GM21529 (cell line): ENCODE data around the gene ISLR.

Experiments
- ATAC-seq: cut with Tn5 transposase; IDR thresholded peaks from one replicate; pipeline ENCODE4 v1.9.1; 2021; ENCODE audit not compliant: unreplicated experiment

The ISLR gene

DNA sequence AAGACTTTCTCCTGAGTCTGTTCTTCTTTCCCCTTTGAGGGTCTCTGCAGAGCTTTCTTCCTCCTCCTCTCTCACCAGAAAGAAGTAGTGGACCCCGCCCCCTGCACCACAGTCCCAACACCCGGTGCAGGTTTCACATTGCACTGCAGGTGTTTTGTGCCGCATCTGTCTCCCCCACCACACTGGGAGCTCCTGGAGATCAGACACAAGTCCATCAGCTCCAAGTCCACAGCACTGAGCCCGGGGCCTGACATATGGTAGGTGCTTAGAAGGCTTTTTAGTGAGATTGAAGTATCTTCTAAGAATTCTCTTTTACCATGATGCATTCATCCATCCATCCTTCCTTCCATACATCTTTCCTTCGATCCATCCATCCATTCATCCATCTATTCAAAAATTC, 19.2 kb downstream of the ISLR start:
- ATAC-seq: no peak

DNA sequence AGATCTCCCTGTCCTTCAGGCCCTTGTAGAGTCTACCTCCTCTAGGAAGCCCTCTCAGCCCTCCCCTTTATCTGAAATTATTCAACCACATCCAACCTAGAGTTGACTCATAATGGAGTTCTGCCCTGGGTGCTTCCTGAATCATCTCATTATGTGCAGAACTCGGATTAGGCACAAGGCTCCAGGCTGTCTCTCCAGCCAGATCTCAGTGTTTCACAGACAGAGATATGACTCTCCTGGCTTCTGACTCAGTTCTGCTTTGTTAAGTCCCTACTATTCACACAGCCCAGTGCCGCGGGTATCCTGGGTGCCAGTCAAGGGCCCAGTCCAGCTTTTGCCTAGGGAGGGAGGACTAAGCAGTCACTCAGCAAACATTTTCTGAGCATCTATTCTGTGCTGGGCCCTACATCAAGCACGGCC, 19.8 kb downstream of the ISLR start:
- no peak for ATAC-seq

DNA sequence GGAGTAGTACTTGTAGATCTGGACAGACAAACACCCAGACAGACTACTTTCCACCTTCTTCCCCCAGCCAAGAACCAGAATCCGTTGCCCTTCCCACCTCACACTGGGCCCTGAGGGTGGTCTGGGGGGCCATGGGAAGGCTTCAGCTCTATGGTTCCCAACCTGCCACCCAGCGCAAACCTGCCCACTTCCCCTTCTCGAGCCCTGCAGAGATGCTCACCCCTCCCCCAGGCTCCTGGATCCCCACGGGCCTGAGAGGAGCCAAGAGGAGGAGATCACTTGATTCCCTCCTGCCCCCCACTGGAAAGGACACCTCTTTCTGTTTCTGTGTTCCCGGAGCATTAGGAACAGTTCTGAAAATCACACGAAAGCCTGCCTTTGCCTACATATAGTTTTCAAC, 20.4 kb downstream of the ISLR start:
- ATAC-seq: no peak

DNA sequence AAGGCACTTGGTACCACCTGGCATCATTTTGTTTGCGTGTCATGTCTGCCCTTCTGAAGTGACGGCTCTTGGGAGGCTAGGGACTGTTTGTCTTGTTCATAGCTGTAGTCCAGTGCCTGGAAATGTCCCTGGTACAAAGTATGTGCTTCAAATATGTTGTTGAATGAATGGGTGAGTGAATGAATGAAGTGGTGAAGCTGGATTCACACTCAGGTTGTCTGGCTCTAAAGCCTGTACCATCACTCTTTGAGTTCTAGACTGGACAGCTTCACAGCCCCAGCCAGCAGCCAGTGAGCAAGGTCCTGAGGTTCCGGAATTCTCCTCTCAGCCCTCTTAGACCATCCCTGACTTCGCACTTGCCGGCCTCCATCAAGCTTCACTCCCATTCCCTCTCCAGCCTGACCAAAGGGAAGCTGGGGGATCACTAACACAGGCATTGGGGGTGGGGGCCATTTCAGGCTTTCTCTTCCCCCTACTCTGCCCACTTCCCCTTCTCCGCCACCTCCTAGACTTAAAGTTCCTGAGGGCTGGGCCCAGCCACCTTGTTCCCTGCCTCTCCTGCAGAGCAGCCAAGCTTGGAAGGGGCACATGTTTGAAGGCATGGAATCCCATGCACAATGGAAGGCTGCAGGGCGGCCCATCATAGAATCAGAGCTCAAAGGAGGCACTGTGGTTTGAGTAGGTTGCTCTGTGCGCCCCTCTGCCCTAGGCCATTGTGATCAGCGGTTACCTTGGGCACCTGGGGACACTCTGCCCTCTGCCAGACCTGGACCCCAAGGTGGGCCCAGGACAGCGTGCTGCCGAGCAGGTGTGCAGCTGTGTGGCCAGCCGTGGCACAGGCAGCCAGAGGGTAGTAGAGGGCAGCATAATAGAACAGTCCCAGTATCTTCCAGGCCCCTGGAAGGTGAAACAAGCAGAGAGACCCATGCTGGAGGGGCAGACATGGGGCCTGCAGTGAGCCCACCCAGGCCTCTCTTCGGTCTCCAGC, 21.4 kb downstream of the ISLR start:
- no peak for ATAC-seq

DNA sequence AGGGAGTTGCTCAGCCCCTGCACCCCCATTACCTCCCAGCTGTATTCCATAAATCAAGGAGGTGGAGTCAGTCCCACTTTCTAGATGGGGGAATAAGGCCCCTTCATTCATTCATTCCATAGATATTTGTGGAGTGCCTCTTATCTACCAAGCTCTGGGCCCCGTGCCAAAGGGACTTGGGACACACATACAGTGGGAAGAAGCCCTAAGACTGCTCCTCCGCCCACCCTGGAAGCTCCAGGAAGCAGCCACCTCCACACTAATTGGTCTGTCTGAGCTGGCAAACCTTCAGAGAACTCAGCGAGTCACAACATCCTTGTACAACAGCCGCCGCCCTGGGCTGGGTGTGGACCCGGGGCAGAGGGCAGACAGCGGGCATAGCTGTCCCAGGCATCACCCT, 22.7 kb downstream of the ISLR start:
- no peak for ATAC-seq

DNA sequence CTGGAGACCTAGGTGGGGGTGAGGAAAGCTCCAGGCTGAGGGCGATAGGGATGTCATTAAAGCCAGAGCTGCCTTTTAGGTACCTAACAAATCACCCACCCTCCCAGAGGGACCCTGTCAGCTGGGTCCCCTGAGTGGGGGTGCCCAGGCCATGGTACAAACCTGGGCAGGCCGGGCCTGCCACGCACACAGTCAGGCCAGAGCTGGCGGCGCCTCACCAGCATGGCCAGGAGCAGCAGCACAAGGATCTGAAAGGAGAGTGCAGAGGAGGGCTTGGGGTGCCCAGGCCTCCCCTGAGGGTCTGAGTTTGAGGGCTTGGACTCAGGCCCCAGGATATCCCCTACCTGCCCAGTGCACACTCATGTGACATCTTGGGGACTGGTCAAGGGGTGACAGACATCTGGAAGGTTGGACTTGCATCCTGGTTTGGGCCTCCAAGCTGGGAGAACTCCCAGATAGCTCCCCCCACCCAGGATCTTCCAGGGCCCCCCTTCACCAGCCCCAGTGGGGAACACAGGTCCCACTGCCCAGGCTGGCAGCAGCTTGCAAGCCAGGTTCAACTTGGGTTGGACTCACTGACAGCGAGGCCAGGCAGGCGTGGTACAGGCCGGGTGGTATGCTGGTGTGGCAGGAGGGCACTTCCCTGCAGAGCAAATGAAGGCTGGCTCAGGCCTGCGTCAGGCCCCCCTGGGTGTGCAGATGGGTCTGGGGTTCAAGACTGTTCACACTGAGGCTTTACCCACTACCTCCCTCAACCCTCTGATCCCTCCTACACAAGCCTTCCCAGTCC, 23.9 kb downstream of the ISLR start:
- ATAC-seq: no peak

DNA sequence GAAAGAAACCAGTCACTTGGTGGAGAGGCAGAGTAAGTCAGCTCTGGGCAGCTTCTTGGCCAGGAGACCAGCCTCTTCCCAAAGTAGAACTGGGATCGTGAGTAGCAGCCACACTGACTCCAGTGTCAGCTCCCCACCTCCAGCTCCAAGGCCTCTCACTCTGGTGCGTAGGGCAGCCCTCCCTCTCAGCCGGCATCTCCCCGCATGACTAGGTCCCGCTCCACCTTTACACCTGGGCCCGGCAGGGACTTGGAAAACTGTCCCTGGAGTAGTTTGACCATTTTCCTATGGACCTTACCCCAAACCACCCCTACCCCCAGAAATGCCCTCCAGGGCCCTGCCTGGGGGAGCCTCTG, 25.8 kb downstream of the ISLR start:
- ATAC-seq: no peak

DNA sequence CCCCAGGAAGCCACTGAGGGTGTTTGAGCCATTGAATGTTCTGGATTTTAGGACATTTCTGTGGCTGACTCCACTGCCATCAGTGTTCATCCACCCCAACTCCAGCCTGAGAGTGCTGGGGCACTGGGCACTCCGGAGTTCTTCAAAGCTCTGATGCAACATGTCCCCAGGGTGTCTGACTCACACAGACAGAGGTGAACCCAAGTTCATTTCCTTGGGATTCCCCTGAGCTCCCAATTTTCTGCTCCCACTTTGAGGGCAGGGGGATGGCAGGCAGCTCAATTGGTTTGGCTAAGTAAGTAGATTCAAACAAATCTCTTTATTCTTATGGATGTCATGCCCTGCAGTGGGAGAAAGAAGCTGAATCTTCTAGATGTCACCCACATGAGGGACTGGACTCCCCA, 26.9 kb downstream of the ISLR start:
- no peak for ATAC-seq

DNA sequence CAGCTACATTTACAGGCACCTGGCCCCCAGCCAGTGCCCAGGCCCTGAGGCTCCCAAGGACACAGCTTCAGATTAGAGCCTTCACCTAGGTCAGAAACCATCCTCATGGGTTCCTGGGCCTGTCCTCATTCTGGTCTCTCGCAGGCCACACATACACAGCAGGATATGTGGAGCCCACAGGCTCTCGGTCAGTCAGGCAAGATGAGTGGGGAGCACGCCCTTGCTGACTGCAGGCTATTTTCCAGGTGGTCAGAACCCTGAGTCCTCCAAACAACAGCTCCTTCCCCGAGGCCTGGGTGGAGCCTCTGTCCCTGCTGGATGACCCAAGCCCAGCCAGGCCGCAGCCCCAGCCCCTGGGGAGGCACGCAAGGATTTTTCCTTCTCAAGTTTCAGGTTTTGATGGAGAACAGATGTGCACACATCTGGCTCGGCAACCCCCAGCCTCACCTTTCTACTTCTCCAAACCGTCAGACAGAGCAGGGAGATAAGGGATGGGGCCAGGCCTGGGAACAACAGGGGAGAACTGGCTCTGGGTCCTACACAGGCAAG, 27.4 kb downstream of the ISLR start:
- no peak for ATAC-seq

DNA sequence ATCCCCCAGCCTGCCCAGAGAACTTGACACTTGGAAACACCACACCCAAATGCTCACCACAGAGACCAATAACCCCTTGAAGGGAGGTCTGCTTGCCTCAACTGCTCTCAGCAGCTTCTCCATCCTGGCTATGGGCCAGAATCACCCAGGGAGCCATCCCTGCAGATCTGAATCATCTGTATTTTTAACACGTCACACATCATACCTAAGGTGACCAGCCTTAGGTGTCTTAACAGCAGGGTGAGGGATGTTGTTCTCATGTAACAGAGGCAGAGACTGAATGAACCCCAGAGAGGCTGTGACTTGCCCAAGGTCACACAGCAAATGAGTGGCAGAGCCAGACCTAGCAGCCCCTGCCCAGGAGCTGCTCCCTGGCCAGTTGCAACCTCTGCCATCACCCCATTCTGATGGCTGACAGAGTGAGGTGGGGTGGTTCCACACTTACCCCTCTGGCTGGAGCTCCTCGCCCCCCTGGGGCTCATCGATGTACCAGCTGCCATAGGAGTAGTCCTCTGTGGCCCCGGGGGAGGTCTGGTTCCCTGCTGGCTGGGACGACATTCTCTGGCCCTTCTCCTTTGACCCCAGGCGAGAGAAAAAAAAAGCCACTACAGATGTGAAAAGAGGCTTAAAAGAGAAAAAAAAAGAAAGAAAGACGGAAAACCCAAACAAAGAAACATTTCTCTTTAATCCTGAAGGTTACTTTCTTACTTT, 28.4 kb downstream of the ISLR start:
- no peak for ATAC-seq

DNA sequence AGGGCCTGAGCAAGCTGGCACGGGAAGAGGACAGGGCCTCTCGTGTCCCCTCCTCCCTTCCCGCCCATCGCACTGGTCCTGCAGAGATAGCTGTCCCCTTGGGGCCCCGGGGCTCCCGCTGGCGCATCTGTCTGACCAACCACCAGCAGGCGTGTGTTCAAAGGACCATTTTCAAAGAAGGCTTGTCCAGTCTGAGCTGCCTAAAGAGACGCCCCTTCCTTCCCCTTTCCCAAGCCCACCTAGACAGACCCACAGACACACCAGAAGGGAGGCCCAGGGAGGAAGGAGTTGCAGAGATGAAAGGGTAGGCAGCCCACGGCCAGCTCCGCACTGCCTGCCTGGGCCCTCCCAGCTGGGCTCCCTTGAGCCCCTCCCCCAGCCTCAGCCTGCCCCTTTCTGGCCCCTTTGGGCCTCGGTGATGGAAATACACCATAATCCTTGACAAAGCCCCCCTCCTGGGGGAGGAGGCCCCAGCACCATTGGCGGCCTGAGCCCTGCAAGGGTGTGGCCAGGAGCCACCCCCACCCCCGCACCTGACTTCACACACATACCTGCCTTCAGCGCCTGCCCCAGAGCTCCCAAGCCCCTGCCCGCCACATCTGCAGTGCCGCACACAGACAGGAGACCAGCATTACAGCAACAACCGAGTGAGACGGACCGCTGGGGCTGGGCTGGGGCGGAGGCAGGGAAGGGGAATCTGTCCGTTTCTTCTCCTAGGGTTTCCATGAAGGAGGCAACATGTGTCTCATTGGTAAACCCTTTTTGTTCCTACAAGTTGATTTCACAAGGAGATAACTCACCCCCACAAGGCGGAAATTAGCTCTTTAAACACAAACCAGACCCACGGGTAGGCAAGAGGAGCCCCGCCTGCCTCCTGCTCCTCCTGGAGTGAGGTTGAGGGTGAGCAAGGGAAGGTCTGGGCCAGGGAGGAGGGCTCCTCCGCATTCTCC, 29.2 kb downstream of the ISLR start, which contains the start of gene STRA6:
TSS of gene STRA6 (minus strand) at position 336 of the 950 bp plus-strand sequence. CDS start 520 bp downstream, outside the sequence.
- no peak for ATAC-seq

DNA sequence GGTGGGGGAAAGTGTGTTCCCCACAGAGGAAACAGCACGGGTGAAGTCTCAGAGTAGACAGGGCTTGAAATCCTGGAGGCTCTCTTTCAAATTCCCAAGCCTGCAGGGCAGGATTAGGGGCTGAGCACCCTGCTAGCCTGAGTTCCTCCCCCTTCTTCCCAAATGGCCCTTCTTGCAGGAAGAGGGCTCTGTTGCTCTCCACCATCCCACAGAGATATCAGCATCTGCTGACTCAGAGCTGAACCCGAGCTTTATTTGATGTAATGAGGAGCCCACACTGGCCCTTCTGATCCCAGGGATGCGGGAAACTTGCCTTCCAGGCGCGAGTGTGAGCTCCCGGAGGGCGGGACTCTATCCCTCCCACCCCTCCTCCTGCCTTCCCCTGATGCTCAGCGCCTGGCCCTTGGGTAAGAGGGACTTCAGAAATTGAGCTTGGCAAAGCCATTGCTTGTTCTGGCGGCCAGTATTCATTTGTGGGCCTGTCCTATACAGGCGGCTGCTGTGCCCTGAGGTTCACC, 30.5 kb downstream of the ISLR start:
- ATAC-seq: no peak

DNA sequence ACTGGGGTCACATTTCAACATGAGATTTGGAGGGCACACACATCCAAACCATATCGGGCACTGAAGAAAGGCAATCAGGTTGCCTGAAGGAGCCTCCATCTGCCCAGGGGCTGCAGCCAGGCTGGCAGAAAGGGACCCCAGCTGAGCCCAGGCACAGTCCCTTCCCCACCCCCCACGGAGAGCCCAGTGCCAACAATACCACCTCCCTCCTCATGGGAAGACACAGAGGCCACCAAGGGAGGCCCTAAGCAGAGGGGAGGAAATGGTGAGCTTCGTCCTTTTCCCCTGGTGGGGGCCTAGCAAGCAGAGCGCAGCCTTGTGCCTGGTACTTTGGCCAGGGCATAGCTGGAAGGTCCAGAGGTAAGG, 32.1 kb downstream of the ISLR start:
- no peak for ATAC-seq

DNA sequence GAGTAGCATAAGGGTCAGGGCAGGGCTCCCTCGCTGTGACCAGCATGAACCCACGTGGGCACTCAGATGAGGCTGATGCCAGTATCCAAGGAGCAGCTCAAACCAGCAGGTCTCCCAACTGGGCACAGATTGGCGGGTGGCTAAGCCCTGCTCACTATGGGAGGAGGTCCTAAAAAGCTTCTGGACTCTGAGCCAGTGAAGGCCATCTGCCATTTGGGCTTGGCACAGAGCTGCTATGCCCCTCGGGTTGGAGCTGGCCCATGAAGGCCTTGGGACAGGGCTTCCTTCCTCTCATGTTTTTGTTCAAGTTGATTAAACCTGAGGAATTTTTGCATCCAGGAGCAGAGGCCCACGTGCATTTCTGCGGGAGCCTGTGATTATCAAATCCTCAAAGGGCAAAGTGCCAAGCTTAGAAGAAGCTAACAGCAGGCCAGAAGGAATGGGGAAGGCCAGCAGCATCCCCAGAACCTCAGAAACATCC, 33.3 kb downstream of the ISLR start:
- ATAC-seq: no peak

DNA sequence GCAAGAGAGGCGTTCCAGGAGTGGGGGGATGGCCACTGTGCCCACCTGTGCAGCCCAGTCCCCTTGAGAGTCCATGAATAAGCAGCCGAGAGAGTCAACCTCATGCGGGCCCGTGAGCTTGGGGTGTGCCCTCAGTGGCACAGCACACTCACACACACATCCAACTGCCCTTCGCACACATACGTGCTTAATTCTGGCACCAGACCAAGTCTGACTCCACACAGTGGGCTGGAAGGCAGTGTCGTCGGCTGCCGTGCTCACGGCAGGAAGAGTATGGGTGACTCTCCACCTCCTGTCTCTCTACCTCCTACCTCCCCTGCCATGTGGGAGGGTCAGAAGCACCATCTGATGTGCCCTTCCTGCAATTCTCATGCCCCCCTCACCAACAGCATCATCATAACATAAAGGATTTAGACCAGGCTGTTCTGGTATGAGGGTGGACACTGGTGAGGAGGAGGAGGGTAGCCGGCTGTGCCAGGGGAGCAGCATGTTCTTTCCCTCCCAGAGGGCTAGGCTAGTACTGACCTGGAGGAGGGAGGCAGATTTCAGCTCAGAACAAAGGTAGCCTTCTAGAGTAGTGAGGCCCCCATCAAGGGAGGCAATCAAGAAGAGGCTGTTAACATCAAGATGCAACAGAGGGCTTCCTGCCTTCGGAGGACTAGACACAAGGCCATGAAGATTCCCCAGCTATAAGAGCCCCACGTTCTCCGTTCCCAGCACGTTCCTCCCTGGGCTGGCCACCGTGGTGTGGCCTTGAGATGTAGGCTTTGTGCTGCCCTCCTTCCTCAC, 34.3 kb downstream of the ISLR start:
- ATAC-seq: no peak

DNA sequence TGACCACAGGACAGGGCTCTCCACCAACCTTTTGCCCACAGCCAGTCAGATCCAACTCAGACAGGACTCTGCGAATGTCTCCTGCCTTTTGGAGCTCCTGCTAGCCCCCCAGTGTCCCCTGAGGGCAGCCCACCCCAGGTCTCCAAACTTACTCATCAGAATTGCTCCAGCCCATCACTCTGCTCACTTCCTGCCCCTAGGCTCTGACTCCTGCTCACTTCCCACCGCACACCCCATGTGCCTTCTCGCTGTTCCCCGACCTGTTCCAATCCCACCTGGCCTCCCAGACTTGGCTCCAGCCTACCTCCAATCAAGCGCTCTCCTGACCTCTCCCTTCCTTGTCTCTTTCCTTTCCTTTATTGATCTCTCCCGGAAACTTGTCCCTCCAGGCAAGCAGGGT, 35.0 kb downstream of the ISLR start:
- ATAC-seq: no peak

DNA sequence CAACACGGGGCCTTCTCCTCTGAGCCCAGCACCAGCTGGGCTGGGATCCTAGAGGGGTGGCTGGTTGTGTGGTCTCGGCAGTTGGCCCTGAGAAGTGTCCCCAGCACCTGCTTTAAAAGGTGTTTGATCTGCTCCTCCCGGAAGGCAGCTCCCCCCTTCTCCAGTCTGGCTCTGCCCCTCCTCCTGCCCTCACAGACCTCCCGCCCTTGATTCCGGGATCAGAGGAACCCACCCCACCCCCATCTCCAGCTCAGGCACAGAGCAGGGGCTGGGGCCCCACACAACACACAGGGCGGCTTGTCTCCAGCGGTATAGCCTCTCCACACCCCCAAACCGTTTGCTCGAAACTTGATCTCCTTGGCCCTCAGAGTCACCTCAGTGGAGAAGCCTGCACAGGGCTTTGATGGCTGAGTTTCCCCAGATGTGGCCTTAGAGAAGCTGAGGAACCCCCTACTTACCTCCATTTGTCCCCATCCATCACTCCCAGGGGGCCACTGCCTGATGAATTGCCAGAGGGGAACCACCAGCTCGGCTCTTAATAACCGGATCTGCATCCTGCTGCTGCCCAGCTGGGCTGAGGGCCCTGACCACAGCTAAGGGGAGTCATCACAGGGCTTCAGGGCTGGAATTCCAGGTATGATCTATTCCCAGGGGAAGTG, 35.5 kb downstream of the ISLR start:
- ATAC-seq: no peak

DNA sequence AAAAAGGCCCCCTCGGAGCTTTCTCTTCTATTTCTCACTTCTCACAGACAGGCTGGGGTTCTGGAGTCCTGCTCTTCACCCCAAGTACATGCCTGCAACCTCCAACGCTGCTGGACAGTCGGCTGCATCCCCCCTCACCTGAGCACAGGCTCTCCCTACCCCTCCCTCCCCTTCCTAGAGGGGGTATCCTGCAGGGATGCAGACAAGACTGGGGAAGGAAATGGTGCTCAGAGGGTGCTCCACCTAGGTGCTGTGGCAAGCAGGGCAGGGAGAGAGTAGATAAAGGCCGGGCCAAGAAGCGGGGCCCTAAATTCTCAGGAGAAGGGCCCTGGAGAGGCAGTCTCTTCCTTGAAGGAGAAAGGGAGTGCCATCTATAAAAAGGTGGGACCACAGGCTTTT, 36.0 kb downstream of the ISLR start:
- ATAC-seq: no peak
